Ovary (tissue), 3 donors: Measurements from ENCODE around the gene PRPSAP2.

Experiments
- EP300 ChIP-seq: sonication (generic); formaldehyde crosslinking; IDR thresholded peaks from one replicate; pipeline ENCODE4 v1.6.1; 2017; ENCODE audit warnings: antibody characterized with exemption
- POLR2A ChIP-seq: fragments of 450-650 bp; IDR thresholded peaks from one replicate; pipeline ENCODE4 v1.6.1; 2017; ENCODE audit warnings: antibody characterized with exemption, mild to moderate bottlenecking, moderate library complexity
- TF ChIP-seq, protein P1 (sequence below), 3 donors: fragments of 450-650 bp in 2 of 3; fragments of 200-600 bp in 1 of 3; IDR thresholded peaks; one replicate each; pipeline versions ENCODE4 v1.5.1 to v1.8.0; 2016 to 2022; ENCODE audit warnings: antibody characterized with exemption in 3 of 3, mild to moderate bottlenecking in 1 of 3
- donor health status: DM: no; HTN: no; CAD: no.

DNA sequence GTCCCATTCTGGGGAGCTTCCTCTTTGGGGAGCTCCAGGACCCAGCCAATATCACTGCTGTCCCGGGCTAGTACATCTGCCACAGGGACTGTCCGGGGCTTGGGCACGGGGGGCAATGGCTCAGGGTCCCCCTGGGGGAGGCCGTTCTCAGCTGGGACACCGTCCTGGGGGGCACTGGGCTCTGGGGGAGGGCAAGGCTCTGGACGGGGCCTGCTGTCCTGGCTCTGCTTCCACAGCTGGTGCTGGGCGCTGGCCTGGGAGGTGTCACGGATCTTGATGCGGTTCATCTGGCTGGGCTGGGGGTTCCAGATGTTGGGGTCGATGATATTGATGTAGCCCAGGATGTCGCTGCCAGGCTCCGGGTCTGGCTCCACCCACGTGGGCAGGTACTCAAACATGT lies 120.1 kb downstream of the PRPSAP2 start:
- TF ChIP-seq, protein P1, sequence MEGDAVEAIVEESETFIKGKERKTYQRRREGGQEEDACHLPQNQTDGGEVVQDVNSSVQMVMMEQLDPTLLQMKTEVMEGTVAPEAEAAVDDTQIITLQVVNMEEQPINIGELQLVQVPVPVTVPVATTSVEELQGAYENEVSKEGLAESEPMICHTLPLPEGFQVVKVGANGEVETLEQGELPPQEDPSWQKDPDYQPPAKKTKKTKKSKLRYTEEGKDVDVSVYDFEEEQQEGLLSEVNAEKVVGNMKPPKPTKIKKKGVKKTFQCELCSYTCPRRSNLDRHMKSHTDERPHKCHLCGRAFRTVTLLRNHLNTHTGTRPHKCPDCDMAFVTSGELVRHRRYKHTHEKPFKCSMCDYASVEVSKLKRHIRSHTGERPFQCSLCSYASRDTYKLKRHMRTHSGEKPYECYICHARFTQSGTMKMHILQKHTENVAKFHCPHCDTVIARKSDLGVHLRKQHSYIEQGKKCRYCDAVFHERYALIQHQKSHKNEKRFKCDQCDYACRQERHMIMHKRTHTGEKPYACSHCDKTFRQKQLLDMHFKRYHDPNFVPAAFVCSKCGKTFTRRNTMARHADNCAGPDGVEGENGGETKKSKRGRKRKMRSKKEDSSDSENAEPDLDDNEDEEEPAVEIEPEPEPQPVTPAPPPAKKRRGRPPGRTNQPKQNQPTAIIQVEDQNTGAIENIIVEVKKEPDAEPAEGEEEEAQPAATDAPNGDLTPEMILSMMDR (IDR thresholded peaks at IDR 0.05) = no peak
- TF ChIP-seq POLR2A (no peak), EP300 (no peak)
